BJ (cell line): ENCODE results near the gene SORCS2. TPM values are rescaled to one million over a fixed set of nuclear protein-coding genes. Genes with fewer than 3 reads are reported as not detected.

Experiments used
- CTCF ChIA-PET: fragments of 350-600 bp; formaldehyde crosslinking; extraction: SDS; loops from one replicate; lab custom pipeline; 2021; ENCODE audit warnings: antibody characterized with exemption, inconsistent platforms; lab: Yijun Ruan, JAX
- POLR2A ChIA-PET: fragments of 300-600 bp; sonication (Branson Sonifier 250); formaldehyde crosslinking; extraction: SDS; loops from one replicate; lab custom pipeline; 2021; ENCODE audit warnings: antibody characterized with exemption; lab: Charles Lee
- DNase-seq: peaks from one replicate; pipeline ENCODE4 v3.0.0-alpha.2; 2011; ENCODE audit warnings: low read depth
- H3K27me3 ChIP-seq: 2 replicates; pipeline ENCODE4 v1.6.0; 2011; ENCODE audit warnings: low read length; ENCODE audit not compliant: control insufficient read depth, insufficient read depth
- H3K36me3 ChIP-seq: 2 replicates; pipeline ENCODE4 v1.5.1; 2011; ENCODE audit warnings: low read length; ENCODE audit not compliant: control insufficient read depth, insufficient read depth
- H3K4me3 ChIP-seq: 2 replicates; pipeline ENCODE4 v1.5.1; 2011; ENCODE audit warnings: low read depth, mild to moderate bottlenecking, control low read depth, low read length
- polyA plus RNA-seq: library from polyadenylated mRNA; depleted of rRNA; stranded (reverse); fragments of >200 nt; gene quantifications from 2 replicates; pipeline ENCODE4 v1.2.3, GENCODE V29; 2011
- TF ChIP-seq, protein P1 (sequence below): IDR thresholded peaks from 2 replicates; pipeline ENCODE4 v1.5.1; 2011; ENCODE audit warnings: low read depth, mild to moderate bottlenecking, control low read depth, inconsistent platforms, low read length, moderate library complexity; ENCODE audit not compliant: insufficient read depth

Gene SORCS2
- polyA plus RNA-seq, 1 experiment = 0.63 TPM

DNA sequence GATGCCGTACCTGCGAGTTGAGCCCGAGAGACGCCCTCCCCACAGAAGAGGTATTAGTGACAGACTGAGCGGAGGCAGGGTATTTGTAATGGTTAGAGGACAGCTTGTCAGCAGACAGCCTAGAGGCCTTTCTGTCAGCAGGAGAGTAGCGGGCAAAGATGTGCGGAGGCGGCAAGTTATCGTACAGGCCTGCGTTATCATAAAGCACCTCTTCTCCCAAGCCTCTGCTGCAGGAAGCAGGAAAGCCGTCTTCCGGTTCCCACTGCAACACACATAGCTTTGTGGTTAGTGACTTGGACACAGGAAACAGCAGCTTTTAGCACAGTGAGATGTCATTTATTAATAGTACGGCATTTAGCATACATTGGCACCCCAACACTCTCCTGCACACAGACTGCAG is 589.0 kb downstream of the SORCS2 start:
- Histone ChIP-seq H3K36me3 (peaks cover 39% of the 10 kb centered on the region), H3K4me3 (no peak overlapping the region), H3K27me3 (no peaks in the 10 kb centered on the region)
- CTCF ChIA-PET = interaction anchor here (1.1 to 1.8 kb wide), 2 partner anchors 11 to 21 kb away, joined by 4 read pairs; no protein-coding TSS in a partner anchor
- POLR2A ChIA-PET = no interaction called here
- TF ChIP-seq, protein P1, sequence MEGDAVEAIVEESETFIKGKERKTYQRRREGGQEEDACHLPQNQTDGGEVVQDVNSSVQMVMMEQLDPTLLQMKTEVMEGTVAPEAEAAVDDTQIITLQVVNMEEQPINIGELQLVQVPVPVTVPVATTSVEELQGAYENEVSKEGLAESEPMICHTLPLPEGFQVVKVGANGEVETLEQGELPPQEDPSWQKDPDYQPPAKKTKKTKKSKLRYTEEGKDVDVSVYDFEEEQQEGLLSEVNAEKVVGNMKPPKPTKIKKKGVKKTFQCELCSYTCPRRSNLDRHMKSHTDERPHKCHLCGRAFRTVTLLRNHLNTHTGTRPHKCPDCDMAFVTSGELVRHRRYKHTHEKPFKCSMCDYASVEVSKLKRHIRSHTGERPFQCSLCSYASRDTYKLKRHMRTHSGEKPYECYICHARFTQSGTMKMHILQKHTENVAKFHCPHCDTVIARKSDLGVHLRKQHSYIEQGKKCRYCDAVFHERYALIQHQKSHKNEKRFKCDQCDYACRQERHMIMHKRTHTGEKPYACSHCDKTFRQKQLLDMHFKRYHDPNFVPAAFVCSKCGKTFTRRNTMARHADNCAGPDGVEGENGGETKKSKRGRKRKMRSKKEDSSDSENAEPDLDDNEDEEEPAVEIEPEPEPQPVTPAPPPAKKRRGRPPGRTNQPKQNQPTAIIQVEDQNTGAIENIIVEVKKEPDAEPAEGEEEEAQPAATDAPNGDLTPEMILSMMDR = no peak
- peak; percentile 39 for DNase-seq

DNA sequence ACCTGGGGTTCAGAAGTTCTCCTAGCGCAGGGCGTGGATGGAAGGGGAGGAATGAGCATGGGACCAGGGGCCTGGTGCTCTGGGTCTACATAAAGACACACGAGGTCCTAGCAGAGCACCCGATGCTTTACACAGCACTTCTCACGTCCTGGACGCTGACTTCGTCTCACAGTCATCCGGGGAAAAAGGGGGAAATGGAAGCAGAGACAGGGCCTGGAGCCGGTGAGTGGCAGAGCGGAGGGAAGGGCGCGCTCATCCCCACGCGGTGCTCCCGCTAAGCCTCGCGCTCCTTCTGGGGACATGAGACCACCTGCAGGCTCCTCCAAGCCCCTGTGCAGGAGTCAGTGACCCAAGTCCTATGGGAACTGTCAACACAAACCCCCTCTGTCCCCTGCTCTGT is 589.7 kb downstream of the SORCS2 start:
- TF ChIP-seq, protein P1 = no peak
- H3K27me3 ChIP-seq = no peaks in the 10 kb centered on the region
- H3K4me3 ChIP-seq = no peak overlapping the region
- CTCF ChIA-PET = interaction anchor here (1.8 kb wide), 1 partner anchor 20 kb away, joined by 4 read pairs; no protein-coding TSS in a partner anchor
- POLR2A ChIA-PET = no interaction called here
- peaks cover 38% of the 10 kb centered on the region for H3K36me3 ChIP-seq
- DNase-seq = no peak

DNA sequence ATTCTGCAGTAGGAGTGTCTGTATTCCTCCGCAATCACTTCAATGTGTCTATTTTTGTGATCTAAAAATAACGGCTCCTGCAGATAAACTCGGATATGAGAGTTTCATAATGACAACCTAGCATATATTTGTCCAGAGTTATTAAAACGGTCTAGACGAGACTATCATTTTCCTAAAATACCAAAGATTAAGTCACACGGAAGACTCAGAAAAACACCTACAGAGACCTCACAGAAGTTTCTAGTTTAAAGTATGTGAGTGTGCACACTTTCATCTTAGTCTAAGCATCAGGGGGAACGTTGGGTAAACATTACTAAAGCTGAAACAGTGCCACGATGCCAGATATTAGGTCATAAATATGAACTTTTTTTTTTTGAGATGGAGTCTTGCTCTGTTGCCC is 590.4 kb downstream of the SORCS2 start:
- no peak overlapping the region for H3K4me3 ChIP-seq
- H3K36me3 ChIP-seq = peaks cover 36% of the 10 kb centered on the region
- DNase-seq = no peak
- TF ChIP-seq, protein P1 = no peak
- POLR2A ChIA-PET = no interaction called here
- CTCF ChIA-PET = interaction anchor here (0.6 to 1.8 kb wide), 2 partner anchors 19 to 268 kb away, joined by 3 to 4 read pairs; no protein-coding TSS in a partner anchor
- no peaks in the 10 kb centered on the region for H3K27me3 ChIP-seq

DNA sequence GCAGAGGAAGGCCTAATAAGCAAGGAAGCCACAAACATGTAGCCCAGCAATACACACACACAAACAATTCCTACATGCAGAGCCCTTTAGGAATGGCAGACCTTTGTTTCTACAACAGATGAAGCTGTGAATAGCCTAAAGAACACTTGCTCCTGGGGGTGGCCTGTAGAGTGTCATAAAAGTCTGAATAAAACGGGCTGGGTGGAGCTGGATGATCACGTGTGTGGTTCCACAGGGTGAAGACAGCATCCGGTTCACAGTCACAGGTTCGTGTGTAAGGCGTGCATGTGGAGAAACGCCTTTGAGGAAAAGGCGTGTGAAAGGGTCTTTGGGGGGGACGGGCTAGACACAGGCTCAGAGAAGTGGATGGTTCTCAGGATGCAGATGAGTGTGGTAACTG is 591.2 kb downstream of the SORCS2 start:
- Histone ChIP-seq H3K36me3 (peaks cover 30% of the 10 kb centered on the region), H3K4me3 (no peak overlapping the region), H3K27me3 (no peaks in the 10 kb centered on the region)
- TF ChIP-seq, protein P1 = no peak
- ChIA-PET CTCF (interaction anchor here (0.6 kb wide), 1 partner anchor 268 kb away, joined by 3 read pairs; no protein-coding TSS in a partner anchor), POLR2A (no interaction called here)
- no peak for DNase-seq

- DNase-seq = no peak
- Histone ChIP-seq H3K4me3 (no peak overlapping the region), H3K36me3 (peaks cover 34% of the 10 kb centered on the region), H3K27me3 (no peaks in the 10 kb centered on the region)
- CTCF ChIA-PET = interaction anchor here (1.1 kb wide), 1 partner anchor 15 kb away, joined by 3 read pairs; no protein-coding TSS in a partner anchor
- POLR2A ChIA-PET = no interaction called here
- TF ChIP-seq, protein P1 = no peak
Observed at GRCh38 chr4:7784131-7784870, 592.0 kb downstream of the SORCS2 start.
